T1000 (cell line): ENCODE data around the gene IFT57.
A peak's percentile ranks its signal among the peaks of the same experiment; 100 is the strongest.

Experiments used
- DNase-seq: peaks from one replicate; lab custom pipeline; 2025; ENCODE audit warnings: mixed read lengths; lab: John Stamatoyannopoulos, UW

The IFT57 gene

GRCh38 chr3:108218811-108219210, 3.4 kb downstream of the IFT57 start:
- no peak for DNase-seq

GRCh38 chr3:108215871-108216270, 6.4 kb downstream of the IFT57 start:
- DNase-seq, result no peak

GRCh38 chr3:108209579-108209978, 12.6 kb downstream of the IFT57 start:
- no peak for DNase-seq

DNA sequence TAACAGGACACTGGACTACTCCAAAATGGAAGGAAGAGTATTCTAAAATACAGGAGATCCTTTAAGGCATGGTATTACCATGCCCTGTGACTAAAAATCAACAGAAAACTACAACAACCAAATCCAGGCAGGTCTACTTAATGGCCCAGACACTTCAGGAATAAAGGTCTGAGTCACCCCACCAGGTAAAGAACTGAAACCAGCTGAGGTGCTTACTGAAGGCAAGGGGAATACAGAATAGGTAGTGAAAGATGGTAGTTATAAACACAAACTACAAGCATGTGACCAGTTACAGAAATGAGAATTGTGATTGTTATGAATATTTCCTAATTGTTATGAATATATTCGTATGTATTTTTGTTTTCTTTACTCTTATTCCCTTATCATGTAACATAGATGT, 13.4 kb downstream of the IFT57 start:
- DNase-seq, result no peak

- DNase-seq, result no peak
Observed at GRCh38 chr3:108202834-108203233, 19.4 kb downstream of the IFT57 start.

DNA sequence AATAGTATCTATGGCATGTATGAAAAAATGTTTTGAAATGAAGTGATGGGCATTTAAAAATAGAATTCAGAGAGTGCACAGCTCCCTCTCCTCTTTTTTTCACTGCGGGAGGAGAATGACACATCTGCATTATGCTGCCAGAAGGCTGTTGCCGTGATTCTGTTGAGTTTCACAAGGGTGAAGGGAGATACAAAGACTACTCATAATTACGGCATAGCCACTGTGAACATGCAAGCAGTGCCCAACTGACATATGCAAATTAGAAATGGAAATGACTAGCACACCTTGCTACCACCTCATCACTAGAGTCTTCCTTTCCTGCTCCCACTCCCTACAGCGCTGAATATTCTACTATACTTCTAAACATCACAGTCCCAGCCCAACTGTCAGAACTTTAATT, 20.1 kb downstream of the IFT57 start:
- no peak for DNase-seq

GRCh38 chr3:108201258-108201657, 21.0 kb downstream of the IFT57 start:
- DNase-seq, result no peak

DNA sequence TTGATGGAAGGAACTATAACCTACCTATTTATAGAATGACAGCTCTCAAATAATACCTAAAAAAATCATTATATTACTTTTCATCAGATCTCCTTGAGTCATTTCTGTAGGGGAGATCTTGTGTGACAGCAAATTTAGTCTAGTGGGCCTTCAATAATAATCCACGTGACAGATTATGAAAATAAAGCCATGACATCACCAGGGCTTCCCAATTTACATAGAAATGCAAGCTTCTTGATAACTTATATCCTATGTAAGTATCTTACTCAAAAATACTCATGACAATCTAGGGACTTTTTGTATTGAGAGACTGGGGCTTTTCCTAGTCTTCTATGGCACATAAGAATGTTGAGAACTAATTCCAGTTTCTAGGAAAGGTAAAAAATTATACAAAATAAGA, 21.6 kb downstream of the IFT57 start:
- DNase-seq, result no peak

DNA sequence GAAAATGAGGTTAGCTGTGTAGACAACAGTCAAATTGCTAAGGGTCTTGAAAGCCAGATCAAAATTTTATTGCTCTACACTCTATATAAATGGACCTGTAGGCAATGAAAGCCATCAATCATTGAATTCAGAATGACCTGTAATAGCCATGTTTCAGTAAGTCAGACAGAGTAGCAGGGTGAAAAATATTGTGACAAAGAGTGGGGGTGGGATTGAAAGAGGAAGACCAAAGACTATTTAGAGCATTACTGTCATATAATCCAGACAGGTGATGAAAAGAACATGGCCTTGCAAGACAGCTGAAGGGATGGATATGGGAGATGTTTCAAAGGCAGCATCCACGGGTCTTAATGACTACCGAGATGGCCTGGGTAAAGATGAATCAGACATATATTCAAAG, 22.2 kb downstream of the IFT57 start:
- DNase-seq, result no peak

DNA sequence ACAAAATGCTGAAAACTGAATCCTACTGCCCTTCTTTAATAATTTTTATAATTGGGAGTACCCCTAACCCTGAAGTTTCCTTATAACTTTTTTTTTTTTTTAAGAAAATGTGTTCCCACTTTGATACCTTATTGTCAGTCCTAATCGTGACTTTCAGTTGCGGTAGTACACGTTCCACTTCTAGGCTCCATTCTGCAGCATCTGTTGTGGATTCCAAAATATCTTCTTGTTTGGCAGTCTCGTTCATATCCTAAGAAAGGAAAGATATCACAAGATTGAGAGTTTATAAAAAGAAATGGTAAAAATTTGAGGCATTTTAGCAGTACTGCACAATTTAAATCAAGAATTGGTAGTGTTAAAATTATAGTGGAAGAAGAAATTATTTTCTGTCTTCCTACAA, 30.8 kb downstream of the IFT57 start:
- DNase-seq, result no peak

DNA sequence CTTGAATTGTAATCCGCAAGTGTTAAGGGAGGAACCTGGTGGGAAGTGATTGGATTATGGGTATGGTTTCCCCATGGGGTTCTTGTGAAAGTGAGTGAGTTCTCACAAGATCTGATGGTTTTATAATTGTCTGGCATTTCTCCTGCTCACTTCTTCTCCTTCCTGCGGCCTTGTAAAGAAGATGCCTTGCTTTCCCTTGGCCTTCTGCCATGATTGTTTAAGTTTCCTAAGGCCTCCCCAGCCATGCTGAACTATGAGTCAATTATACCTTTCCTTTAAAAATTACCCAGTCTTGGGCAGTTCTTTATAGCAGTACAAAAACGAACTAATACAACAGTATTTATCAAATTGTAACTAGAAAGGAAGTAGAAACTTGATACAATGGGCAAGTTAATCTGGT, 31.9 kb downstream of the IFT57 start:
- DNase-seq, result no peak

GRCh38 chr3:108189440-108189839, 32.8 kb downstream of the IFT57 start:
- DNase-seq, result no peak

GRCh38 chr3:108185536-108185935, 36.7 kb downstream of the IFT57 start:
- DNase-seq, result no peak

- no peak for DNase-seq
Observed at GRCh38 chr3:108184824-108185223, 37.4 kb downstream of the IFT57 start.

- DNase-seq, result no peak
Observed at GRCh38 chr3:108183971-108184370, 38.3 kb downstream of the IFT57 start.

- DNase-seq, result no peak
Observed at GRCh38 chr3:108183181-108183580, 39.0 kb downstream of the IFT57 start.

DNA sequence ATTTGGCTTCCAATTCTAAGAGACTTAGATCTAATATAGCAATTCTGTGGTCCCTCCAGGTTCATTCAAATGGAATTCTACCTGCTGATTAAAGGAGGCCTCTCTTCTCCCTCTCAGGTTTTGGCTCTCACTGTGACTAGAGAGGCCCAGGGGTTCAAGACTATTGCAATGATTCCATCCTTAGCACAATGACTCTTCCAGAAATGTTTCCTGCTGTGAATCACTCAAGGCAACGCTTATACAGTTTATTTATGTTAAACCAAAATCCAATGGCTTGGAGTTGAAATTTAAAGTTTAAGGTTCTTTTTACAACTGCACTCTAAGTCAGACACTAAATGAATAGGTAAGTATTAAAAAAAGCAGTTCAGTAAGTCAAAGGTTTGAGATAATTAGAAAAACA, 39.9 kb downstream of the IFT57 start:
- DNase-seq, result no peak

DNA sequence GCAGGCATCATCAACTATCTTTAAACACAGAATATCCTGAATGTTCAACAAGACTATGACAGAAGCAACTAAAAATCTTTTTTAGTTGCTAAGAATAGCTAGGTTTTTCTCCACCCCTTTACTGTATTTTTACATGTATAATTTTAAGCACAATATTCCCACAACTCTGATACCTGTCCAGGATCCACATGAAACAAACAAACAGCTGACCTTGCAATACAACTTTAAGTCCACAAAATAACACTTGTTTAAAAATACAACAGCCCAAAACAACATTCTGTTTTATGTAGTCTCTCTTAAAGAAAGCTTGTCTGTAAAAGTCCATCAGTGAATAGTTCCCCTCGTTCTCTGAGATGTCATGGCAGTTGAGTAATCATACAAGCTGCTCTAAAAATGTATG, 41.1 kb downstream of the IFT57 start:
- no peak for DNase-seq

- peak; percentile 12 for DNase-seq
Observed at GRCh38 chr3:108180194-108180593, 42.0 kb downstream of the IFT57 start.

DNA sequence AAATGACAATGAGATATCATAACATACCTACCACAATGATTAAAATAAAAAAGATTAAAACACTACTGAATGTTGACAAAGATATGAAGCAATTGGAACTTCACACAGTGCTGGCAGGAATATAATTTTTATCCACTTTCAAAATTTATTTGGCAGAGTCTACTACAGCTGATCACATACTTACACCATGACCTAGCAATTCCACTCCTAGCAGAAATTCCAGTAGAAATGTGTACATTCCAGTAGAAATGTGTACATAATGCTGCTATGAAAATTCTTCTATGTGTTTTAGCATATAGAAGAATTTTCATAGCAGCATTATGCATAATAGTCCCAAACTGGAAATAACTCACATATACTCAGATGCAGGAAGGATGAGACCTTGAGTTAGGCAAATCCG, 43.5 kb downstream of the IFT57 start:
- no peak for DNase-seq

GRCh38 chr3:108177536-108177935, 44.7 kb downstream of the IFT57 start:
- DNase-seq, result no peak

DNA sequence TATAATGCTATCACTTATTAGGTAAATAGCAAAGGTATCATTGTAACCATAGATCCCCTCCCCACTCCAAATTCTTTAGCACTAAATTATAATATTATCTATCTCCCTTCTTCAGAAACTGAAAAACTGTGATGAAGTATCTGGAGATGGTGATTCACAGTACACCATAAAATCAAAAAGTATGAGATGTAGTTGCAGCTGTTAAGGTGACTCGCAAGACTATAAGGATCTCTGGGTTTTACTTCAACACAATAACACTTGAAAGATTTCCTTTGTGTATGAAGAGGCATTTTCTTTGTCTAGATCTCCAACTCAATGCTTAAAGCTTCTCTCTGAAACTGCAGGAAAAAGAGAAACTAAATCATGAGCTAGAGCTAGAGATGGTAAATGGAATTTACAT, 46.9 kb downstream of the IFT57 start:
- DNase-seq, result no peak

DNA sequence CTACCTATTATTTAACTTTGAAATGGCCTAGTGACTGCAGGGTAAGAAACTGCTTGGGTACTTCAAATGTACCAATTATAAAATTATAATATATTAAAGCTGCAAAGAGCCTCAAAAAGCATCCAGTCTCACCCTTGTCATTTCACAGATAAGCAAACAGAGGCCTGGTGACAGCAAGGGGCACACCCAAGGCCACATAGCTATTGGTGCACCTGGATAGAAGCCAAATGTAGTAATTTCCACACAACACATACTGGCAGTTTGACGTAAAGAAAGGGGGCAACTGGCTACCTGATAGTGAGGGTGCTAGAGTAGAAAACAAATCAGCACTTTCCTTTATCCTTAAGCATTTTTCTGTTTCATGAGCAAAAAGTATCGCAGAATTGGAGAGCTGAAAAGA, 51.1 kb downstream of the IFT57 start:
- no peak for DNase-seq

DNA sequence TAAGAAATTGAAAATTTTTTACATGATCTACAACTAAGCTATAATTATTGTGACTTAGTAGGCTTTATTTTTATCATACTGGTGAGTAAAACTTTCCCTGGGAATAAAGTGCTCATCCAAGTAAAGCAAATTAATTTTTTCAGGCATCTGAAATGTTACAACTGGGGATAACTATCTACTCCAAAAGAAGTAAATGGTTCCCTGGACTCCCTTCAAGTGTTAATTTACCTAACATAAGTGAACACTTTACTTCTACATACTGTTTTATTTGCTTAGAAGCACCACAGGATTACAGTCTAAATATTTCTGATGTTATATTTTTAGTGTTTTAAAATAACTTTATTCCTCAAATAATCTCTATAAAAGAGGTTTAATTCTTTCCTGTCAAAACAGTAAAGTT, 57.8 kb downstream of the IFT57 start:
- DNase-seq, result no peak

- DNase-seq, result no peak
Observed at GRCh38 chr3:108159865-108160264, 62.4 kb downstream of the IFT57 start.
